K562 (cell line): Measurements from ENCODE around the gene ANKS4B. TPM values are rescaled to one million over a fixed set of nuclear protein-coding genes. Genes with fewer than 3 reads are reported as not detected.

Source experiments
- ATAC-seq: fragments of 200-7000 bp; cut with Tn5 transposase; 3 replicates; pipeline ENCODE4 v1.9.1; 2020; ENCODE audit warnings: moderate library complexity
- BruUV-seq: library from RNA; stranded (reverse); fragments of 400-500 nt; replicated peaks from 2 replicates; lab custom pipeline; 2021; lab: Mats Ljungman, UMichigan
- CTCF ChIA-PET: fragments of 300-600 bp; formaldehyde crosslinking; extraction: SDS; loops from one replicate; lab custom pipeline; 2021; ENCODE audit warnings: low intra/inter-chr PET ratio; lab: Yijun Ruan, JAX
- POLR2A ChIA-PET: fragments of 300-600, 350-650 bp; sonication (Branson Sonifier 250); formaldehyde crosslinking; extraction: SDS; loops from one replicate; lab custom pipeline; 2021; ENCODE audit warnings: antibody characterized with exemption, inconsistent platforms; lab: Yijun Ruan, JAX
- DNase-seq, 4 experiments: peaks; one replicate each; pipeline versions ENCODE4 v3.0.0 to v3.0.0-alpha.2; 2011 to 2018; ENCODE audit warnings: low spot score in 3 of 4, mixed read lengths in 3 of 4; ENCODE audit errors: extremely low read depth in 1 of 4
- FAIRE-seq: peaks from 2 replicates; lab custom pipeline; 2011; peaks lifted over from hg19 to GRCh38; lab: Jason Lieb, UNC
- H2AFZ ChIP-seq: 2 replicates; pipeline ENCODE4 v1.6.0; 2011; ENCODE audit warnings: low read depth, low read length, control low read depth, inconsistent platforms
- H3K27ac ChIP-seq: fragments of 200-600 bp; 3 replicates; pipeline ENCODE4 v1.8.0; 2011; ENCODE audit warnings: low read depth, mild to moderate bottlenecking, control low read depth, inconsistent platforms, low read length, moderate library complexity, mixed read lengths; ENCODE audit errors: extremely low read depth
- H3K27me3 ChIP-seq, 2 experiments: fragments of 300-600 bp in 1 of 2; 2 replicates in 1 of 2; 3 replicates in 1 of 2; pipeline versions ENCODE4 v1.6.0 to v1.8.0; 2011; ENCODE audit warnings: inconsistent platforms in 2 of 2, low read length in 2 of 2, mild to moderate bottlenecking in 1 of 2, mixed read lengths in 1 of 2, moderate library complexity in 1 of 2; ENCODE audit not compliant: control insufficient read depth in 2 of 2, insufficient read depth in 2 of 2
- H3K36me3 ChIP-seq: fragments of 300-600 bp; 3 replicates; pipeline ENCODE4 v1.8.0; 2011; ENCODE audit warnings: mild to moderate bottlenecking, low read length, inconsistent platforms; ENCODE audit not compliant: control insufficient read depth, insufficient read depth
- H3K4me1 ChIP-seq, 2 experiments: fragments of 200-600 bp in 1 of 2; replicated peaks in 1 of 2; 2 replicates in 1 of 2; 3 replicates in 1 of 2; pipeline versions ENCODE4 v1.5.1 to v1.8.0; 2011; ENCODE audit warnings: inconsistent platforms in 2 of 2, low read length in 2 of 2, mild to moderate bottlenecking in 1 of 2, mixed read lengths in 1 of 2, moderate library complexity in 1 of 2; ENCODE audit not compliant: control insufficient read depth in 2 of 2, insufficient read depth in 2 of 2
- H3K4me2 ChIP-seq: 2 replicates; pipeline ENCODE4 v1.6.1; 2011; ENCODE audit warnings: low read length, control low read depth, inconsistent platforms, mixed read lengths; ENCODE audit not compliant: insufficient read depth
- H3K4me3 ChIP-seq: fragments of 200-600 bp; sonication (generic), shearing (Covaris generic); 2 replicates; pipeline ENCODE4 v1.5.1; 2016; ENCODE audit warnings: control low read depth, inconsistent platforms
- H3K79me2 ChIP-seq: fragments of 200-600 bp; 3 replicates; pipeline ENCODE4 v1.8.0; 2011; ENCODE audit warnings: low read length, inconsistent platforms; ENCODE audit not compliant: control insufficient read depth, insufficient read depth
- H3K9ac ChIP-seq, 2 experiments: 2 replicates each; pipeline versions ENCODE4 v1.6.0 to v1.6.1; 2011; ENCODE audit warnings: low read depth in 2 of 2, low read length in 2 of 2, control low read depth in 1 of 2, inconsistent platforms in 1 of 2, mild to moderate bottlenecking in 1 of 2, mixed read lengths in 1 of 2; ENCODE audit not compliant: insufficient read depth in 1 of 2
- H3K9me1 ChIP-seq: one replicate; pipeline ENCODE4 v1.6.0; 2011; ENCODE audit warnings: inconsistent platforms, mild to moderate bottlenecking, low read length, moderate library complexity; ENCODE audit not compliant: control insufficient read depth, insufficient read depth
- H3K9me3 ChIP-seq: replicated peaks from 2 replicates; pipeline ENCODE4 v1.5.1; 2011; ENCODE audit warnings: low read depth, low read length, inconsistent platforms; ENCODE audit not compliant: control insufficient read depth, insufficient read depth
- H4K20me1 ChIP-seq: replicated peaks from 2 replicates; pipeline ENCODE4 v1.6.1; 2011; ENCODE audit warnings: low read length, inconsistent platforms, mixed read lengths; ENCODE audit not compliant: control insufficient read depth, insufficient read depth
- GABPB1 ChIP-seq: sonication (generic); formaldehyde crosslinking; IDR thresholded peaks from 2 replicates; pipeline ENCODE4 v1.8.0; 2022; ENCODE audit warnings: mild to moderate bottlenecking, missing genetic modification reagents
- MCM2 ChIP-seq: fragments of 450-650 bp; IDR thresholded peaks from 2 replicates; pipeline ENCODE4 v1.6.1; 2017; ENCODE audit warnings: low read depth, mild to moderate bottlenecking
- TAF1 ChIP-seq: IDR thresholded peaks from 2 replicates; pipeline ENCODE4 v1.6.1; 2011; ENCODE audit warnings: mild to moderate bottlenecking, low read length, moderate library complexity; ENCODE audit not compliant: insufficient read depth, control insufficient read depth, severe bottlenecking; ENCODE audit errors: extremely low read depth
- TFAM ChIP-seq: fragments of 250-450 bp; sonication (Bioruptor Pico); conservative IDR thresholded peaks from 2 replicates; pipeline ENCODE4 v1.5.0; 2021; ENCODE audit warnings: mild to moderate bottlenecking, moderate library complexity
- ZKSCAN8 ChIP-seq: fragments of 200-800 bp; sonication (Bioruptor generic); IDR thresholded peaks from 2 replicates; pipeline ENCODE4 v1.6.1; 2016; ENCODE audit warnings: missing genetic modification characterization, missing compliant biosample characterization
- ZNF253 ChIP-seq: fragments of 250-450 bp; sonication (Bioruptor Pico); conservative IDR thresholded peaks from 2 replicates; pipeline ENCODE4 v1.6.1; 2021; ENCODE audit warnings: mild to moderate bottlenecking
- WGBS: fragments of 100-300 bp; shearing (Covaris generic); methylation state at CpG from one replicate; pipeline ENCODE4 v1.1.6; 2016; ENCODE audit warnings: low coverage, mixed read lengths; ENCODE audit not compliant: insufficient coverage; ENCODE audit errors: missing lambda C conversion rate; 5-methylcytosine and 5-hydroxymethylcytosine counted together
- in situ Hi-C: fragments of 300-500 bp; cut with MboI; formaldehyde crosslinking; loops from 4 replicates; pipeline ENCODE4 v1.15.0; 2018; ENCODE audit warnings: inconsistent platforms, mixed read lengths
- intact Hi-C: fragments of 100-400 bp; cut with micrococcal nuclease; formaldehyde crosslinking; loops from 2 replicates; pipeline ENCODE4 v1.14.2; 2022
- polyA plus RNA-seq, 8 experiments: library from polyadenylated mRNA; depleted of rRNA in 4 of 8; stranded (reverse) in 5 of 8; unstranded in 3 of 8; fragments of >200 nt; fragmentation: Nextera tagmentation in 2 of 8; fragmentation: Illumina TruSeq in 1 of 8; extraction: Ambion mirVana in 2 of 8; extraction: Trizol in 1 of 8; gene quantifications; 2 replicates each; pipeline versions ENCODE4 v1.2.1 to v1.2.3, GENCODE V29; 2011 to 2014; ENCODE audit warnings: inconsistent platforms in 1 of 8, missing spikeins in 1 of 8
- total RNA-seq, 7 experiments: library from RNA; depleted of rRNA in 6 of 7; stranded (reverse); fragments of >200 nt in 6 of 7; fragmentation: Illumina TruSeq in 2 of 7; extraction: Trizol in 2 of 7; gene quantifications; 2 replicates each; pipeline versions ENCODE4 v1.2.1 to v1.2.3, GENCODE V29; 2011 to 2021; ENCODE audit warnings: low replicate concordance in 1 of 7

ANKS4B gene
- total and polyA plus RNA-seq, 9 of the 15 experiments (the other 6 are each of a cell fraction or from before 2014, with no cell fraction given): not detected

GRCh38 chr16:21205303-21205702, 28.2 kb upstream of the ANKS4B start:
- H3K4me1 ChIP-seq: no peaks in the 10 kb centered on the region; a peak in 2 of 5 replicates
- no peak overlapping the region for H3K4me2 ChIP-seq
- H3K27me3 ChIP-seq: peaks cover 21 to 52% of the 10 kb centered on the region in 2 experiments
- H3K4me3 ChIP-seq: no peak overlapping the region
- CTCF ChIA-PET: no interaction called here
- no peaks in the 10 kb centered on the region for H3K9me3 ChIP-seq
- FAIRE-seq (no peak), ATAC-seq (no peak), DNase-seq (no peak)
- in situ Hi-C loops: no loop called here
- no peaks in the 10 kb centered on the region for H3K36me3 ChIP-seq
- H3K9ac ChIP-seq: no peak overlapping the region
- H3K27ac ChIP-seq: no peak overlapping the region
- no peak for TF ChIP-seq GABPB1
- POLR2A ChIA-PET: interaction anchor here (0.5 kb wide), 1 partner anchor 80 kb away, joined by 3 read pairs; no protein-coding TSS in a partner anchor
- intact Hi-C loops: no loop called here
- no peaks in the 10 kb centered on the region for H3K9me1 ChIP-seq
- H2AFZ ChIP-seq: no peak overlapping the region
- 0 out of 2 replicates have a peak, but pooled peaks cover 3% of the 10 kb centered on the region for H4K20me1 ChIP-seq
- BruUV-seq: no TSS peak
- H3K79me2 ChIP-seq: no peaks in the 10 kb centered on the region

GRCh38 chr16:21206550-21206949, 26.9 kb upstream of the ANKS4B start:
- H3K4me2 ChIP-seq: no peak overlapping the region
- intact Hi-C loops (no loop called here), in situ Hi-C loops (no loop called here)
- no peaks in the 10 kb centered on the region for H3K9me1 ChIP-seq
- H2AFZ ChIP-seq: no peak overlapping the region
- ChIA-PET CTCF (no interaction called here), POLR2A (interaction anchor here (1.0 kb wide), 1 partner anchor 96 kb away, joined by 4 read pairs; no protein-coding TSS in a partner anchor)
- no peak for FAIRE-seq
- H3K27ac ChIP-seq: no peak overlapping the region
- H3K9ac ChIP-seq: no peak overlapping the region
- 0 out of 2 replicates have a peak, but pooled peaks cover 3% of the 10 kb centered on the region for H4K20me1 ChIP-seq
- DNase-seq: no peak
- H3K4me3 ChIP-seq: no peak overlapping the region
- H3K9me3 ChIP-seq: no peaks in the 10 kb centered on the region
- H3K27me3 ChIP-seq: peaks cover 18 to 51% of the 10 kb centered on the region in 2 experiments
- BruUV-seq: no TSS peak
- no peak for ATAC-seq
- TF ChIP-seq TAF1 (no peak), MCM2 (no peak), ZKSCAN8 (CRISPR knock-in tag) (no peak), TFAM (CRISPR knock-in tag) (no peak), ZNF253 (CRISPR knock-in tag) (no peak)
- H3K79me2 ChIP-seq: no peaks in the 10 kb centered on the region
- no peaks in the 10 kb centered on the region for H3K36me3 ChIP-seq
- H3K4me1 ChIP-seq: no peaks in the 10 kb centered on the region; a peak in 2 of 5 replicates
- 2% methylated on average over 4 of the region's 4 CpGs for WGBS
